Stimulated activated CD4-positive, alpha-beta T cell treated with anti-CD3 and anti-CD28 coated beads, Interleukin-1b, Interleukin-23, amount 100 ng/mL, for 4 hours (primary cell): ENCODE data around the gene CYP4F8.
"Not testable (repeated sequence)": the region's sequence is repeated elsewhere in the genome, so short reads cannot be mapped to it uniquely, and the experiment has no call there.

Source experiments
- DNase-seq, 2 donors: peaks; one replicate each; pipeline ENCODE4 v3.0.0-alpha.2; 2020; ENCODE audit warnings: low read depth in 2 of 2

CYP4F8 gene

DNA sequence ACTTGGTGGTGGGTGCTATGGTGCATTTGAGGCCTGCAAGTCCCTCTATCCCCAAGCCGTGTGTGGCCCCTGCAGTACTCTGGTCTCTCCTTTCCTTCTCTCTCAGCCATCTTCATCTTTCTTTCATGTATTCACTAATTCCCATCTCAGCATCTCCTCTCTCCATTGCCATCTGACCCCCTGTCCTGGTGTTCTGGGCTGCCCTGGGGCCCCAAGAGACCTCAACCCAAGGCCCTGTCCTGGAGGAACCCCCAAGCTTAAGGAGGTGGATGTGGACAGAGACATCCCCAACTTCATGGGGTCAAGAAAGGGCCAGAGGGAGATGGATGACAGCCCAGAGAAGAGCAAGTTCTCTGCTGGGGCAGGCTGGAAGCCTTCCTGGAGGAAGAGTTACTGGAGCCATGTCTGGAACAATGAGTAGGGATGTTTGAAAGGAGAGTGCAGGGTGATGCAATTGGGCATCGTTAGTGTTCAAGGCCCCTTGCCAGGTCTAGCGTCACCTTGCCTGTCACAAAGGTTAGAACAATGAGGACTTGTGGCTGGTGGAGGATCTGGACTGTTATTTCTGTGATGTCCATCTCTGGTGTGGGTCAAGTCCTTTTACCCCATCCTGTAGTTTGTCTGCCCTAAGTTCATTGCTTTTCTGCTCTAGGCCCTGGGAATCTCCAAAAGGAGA lies 29.2 kb downstream of the CYP4F8 start:
- DNase-seq, result no peak

DNA sequence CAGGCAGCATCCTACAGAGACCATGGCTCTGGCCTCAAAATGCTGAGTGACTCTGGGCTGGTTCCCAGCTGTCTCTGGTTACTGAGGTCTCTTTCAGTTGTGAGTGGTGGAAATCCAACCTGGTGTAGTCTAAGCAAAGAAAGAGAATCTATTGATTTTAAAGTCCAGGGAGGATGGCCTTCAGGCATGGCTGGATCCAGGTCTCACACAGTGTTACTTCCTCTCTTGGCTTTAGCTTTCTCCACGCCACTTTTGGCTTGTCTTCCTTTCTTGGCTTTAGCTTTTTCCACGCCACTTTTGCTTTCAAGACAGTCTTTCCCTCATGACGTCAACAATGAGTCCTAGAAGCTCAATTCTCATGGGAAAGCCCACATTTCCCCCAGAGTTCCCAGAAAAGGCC lies 29.8 kb downstream of the CYP4F8 start:
- DNase-seq, result no peak

DNA sequence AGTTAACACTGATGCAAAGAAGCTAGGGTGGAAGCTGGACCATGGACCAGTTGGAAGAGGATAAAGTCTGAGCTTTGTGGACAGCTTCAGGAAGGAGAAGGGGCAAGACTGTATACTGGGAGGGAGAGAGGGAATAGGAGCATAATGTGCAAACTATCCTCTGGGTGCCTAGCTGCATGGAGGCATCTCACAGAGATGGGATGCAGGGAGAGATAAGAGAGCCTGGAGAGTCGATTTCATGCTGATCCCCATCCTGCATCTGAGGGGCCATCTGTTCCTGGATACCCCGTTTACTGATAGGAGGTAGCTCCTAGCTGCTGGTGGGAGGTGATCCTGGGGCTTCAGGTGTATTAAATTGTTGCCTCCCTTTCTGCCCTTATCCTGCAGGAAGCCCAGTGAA lies 34.5 kb downstream of the CYP4F8 start:
- no peak for DNase-seq

DNA sequence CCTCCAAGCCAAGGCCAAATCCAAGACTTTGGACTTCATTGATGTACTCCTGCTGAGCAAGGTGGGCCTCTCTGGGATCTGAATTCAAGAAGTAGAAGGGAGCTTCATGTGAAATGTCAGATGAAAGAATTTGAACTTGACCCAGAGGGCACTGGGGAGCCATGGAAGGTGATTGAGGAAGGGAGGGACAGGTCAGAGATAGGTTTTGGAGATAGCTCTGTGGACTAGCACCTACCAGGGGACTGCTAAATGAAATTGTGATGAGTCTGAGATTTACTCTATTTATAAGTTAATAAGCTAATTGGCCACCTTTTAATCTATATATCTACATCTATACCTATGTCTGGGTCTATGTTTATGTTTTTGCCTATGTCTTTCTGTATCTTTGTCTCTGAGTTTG lies 35.1 kb downstream of the CYP4F8 start:
- not testable (repeated sequence) for DNase-seq

DNA sequence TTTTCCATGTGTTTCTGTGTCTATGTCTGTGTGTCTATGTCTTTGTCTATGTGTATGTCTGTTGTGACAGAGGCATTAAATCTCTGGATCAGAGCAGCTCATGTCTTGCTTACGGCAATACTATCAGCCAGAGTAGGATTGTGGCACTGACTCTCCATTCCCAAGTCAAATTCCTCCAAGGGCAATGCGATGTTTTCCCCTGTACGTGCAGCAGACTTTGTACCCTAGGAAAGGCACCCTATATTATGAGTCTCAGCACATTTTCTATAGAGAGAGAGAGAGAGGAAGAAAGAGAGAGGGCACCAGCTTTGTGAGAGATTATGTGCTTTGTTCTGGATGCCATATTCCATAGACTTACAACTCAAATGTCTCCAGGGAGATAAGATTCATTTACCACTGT lies 36.8 kb downstream of the CYP4F8 start:
- no peak for DNase-seq

DNA sequence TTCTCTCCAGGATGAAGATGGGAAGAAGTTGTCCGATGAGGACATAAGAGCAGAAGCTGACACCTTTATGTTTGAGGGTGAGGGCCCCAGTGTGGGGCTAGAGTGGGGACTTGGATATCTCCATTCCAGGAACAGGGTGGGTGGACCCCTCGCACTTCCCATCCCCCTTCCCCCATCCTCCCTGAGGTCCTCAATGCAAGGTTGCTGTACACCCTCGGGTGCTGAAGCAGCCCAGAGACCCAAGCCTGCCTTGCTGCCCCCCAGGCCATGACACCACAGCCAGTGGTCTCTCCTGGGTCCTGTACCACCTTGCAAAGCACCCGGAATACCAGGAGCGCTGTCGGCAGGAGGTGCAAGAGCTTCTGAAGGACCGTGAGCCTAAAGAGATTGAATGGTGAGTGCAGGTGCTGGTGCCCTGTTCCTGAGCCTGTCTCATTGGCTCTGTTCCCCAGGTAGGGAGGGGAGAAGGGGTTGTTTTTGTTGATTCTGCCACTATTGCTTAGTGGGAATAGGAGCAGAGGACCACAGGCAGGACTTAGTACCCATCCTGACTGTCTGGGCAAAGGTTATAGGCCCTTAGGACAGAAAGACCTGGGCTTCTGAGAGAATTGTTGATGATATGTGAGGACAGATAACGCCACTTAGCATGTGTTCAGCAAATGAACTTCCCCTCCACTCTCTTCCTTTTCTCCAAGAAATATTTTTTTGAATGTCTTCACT lies 37.7 kb downstream of the CYP4F8 start:
- no peak for DNase-seq

DNA sequence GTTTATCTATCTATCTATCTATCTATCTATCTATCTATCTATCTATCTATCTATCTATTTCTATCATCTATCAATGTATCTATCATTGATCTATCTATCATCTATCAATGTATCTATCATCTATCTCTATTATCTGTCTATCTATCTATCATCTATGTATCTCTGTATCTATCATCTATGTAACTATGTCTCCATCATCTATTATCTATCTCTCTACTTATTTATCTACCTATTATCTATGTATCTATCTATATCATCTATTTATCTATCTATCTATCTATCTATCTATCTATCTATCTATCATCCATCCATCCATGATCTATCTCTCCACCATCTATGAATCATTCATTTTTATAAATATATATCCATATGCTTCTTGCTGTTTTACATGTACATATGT lies 41.4 kb downstream of the CYP4F8 start:
- DNase-seq, result no peak

DNA sequence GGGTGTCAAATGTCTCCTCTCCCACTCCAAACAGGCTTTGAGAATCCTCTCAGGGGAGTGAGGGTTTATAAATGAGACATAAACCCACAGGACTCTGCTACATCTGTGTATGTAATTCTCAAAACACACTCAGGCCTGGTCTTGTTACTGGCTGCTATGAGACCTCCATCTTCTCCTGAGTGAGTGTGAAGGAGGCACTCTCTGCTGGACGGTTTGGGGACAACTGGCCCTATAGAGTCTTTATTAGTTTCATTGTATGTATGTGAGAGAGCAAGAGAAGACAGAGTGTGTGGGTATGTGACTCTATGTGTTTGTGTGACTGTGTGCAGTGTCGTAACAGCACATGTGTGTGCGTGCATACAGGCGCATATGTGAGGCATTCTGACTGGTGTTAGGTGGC lies 48.2 kb downstream of the CYP4F8 start:
- DNase-seq, result no peak

DNA sequence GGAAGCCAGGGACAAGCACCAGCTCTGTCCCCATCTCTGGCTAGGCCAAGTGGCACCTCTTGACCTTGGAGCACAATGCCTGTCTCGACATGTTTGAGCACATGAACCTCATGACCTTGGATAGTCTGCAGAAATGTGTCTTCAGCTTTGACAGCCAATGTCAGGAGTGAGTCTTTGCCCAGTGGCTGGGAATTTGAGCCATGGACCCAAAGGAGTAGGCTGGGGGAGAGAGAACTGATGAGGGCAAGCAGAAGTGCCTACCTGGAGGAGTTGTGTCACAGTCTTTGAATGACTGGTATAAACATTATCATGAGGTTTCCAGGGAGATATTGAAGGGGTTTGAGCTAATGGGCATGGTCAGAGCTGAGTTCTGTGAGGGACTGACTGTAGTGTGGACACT lies 51.2 kb downstream of the CYP4F8 start:
- DNase-seq, result no peak

DNA sequence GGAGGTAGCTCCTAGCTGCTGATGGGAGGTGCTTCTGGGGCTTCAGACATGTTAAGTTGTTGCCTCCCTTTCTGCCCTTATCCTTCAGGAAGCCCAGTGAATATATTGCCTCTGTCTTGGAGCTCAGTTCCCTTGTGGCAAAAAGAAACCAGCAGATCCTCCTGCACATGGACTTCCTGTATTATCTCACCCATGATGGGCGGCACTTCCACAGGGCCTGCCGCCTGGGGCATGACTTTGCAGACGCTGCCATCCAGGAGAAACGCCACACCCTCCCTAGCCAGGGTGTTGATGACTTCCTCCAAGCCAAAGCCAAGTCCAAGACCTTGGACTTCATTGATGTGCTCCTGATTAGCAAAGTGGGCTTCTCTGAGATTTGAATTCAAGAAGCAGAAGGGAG lies 51.9 kb downstream of the CYP4F8 start:
- DNase-seq, result no peak

DNA sequence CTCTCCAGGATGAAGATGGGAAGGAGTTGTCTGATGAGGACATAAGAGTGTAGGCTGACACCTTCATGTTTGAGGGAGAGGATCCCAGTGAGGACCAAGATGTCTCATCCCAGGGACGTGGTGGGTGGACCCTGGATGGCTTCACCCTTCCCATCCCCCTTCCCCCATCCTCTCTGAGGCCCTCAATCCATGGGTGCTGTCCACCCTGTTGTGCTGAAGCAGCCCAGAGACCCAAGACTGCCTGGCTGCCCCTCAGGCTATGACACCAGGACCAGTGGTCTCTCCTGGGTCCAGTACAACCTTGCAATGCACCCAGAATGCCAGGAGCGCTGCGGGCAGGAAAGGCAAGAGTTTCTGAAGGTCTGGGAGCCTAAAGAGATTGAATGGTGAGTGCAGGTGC lies 54.4 kb downstream of the CYP4F8 start:
- DNase-seq, result no peak

DNA sequence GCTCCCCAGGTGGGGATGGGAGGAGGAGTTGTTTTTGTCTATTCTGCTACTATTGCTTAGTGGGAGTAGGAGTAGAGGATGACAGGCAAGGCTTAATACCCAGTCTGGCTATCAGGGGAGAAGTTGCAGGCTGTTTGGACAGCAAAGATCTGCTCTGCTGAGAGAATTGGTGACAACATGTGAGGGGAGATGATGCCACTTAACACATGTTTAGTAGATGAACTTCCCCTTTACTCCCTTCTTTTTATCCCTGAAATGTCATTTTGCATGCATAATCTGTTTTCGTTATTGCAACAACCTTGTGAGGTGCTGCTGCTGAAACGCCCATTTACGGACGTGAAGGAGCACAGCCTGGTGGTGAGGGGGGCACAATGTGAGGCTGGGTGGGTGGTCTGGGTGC lies 54.9 kb downstream of the CYP4F8 start:
- DNase-seq, result no peak

DNA sequence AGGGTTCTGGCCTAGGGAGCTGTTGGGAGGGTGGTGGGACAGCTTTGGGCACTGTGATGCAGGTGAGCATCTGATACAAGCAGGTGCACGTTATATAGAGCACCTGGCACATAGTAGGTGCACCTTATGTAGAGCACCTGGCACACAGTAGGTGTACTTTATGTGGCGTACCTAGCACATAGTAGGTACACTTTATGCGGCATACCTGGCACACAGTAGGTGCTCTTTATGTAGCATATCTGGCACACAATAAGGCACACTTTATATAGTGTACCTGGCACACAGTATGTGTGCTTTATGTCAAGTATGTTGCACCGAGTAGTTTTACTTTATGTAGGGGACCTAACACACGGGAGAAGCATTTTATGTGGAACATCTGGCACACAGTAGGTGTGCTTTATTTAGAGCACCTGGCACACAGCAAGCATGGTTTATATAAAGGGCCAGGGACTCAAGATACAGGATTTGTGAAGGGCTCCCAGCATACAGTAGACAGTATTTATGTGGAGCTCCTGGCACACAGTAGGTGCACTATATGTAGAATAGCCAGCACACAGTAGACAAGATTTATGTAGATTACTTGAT lies 56.3 kb downstream of the CYP4F8 start:
- no peak for DNase-seq

DNA sequence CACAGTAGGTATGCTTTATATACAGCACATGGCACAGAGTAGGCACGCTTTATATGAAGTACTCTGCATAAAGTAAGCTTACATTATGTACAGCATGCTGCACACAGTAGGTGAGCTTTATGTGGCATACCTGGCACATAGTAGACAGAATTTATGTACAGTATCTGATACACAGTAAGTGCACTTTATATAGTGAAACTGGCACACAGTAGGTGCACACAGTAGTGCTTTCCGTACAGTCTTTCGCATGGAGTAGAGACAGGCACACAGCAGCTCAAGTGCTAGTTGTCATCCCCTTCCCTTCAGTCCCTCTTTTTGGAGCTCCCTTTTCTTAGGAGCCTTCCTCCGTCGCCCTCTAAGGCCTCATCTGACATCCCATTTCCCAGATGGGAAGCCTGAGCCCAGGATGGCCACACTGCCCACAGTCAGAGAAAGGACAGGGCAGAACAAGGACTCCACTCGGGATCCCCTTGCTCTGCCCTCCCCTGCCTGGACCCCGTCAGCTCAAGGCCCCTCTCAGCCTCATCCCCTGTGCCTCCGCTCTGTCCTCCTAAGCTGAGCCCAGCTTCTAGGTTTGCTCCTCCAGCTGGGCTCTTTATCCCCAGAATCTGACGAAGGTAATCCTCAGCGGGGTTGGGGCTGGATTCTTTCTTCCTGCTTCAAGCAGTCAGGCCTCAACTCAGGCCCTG lies 57.0 kb downstream of the CYP4F8 start:
- DNase-seq, result no peak

DNA sequence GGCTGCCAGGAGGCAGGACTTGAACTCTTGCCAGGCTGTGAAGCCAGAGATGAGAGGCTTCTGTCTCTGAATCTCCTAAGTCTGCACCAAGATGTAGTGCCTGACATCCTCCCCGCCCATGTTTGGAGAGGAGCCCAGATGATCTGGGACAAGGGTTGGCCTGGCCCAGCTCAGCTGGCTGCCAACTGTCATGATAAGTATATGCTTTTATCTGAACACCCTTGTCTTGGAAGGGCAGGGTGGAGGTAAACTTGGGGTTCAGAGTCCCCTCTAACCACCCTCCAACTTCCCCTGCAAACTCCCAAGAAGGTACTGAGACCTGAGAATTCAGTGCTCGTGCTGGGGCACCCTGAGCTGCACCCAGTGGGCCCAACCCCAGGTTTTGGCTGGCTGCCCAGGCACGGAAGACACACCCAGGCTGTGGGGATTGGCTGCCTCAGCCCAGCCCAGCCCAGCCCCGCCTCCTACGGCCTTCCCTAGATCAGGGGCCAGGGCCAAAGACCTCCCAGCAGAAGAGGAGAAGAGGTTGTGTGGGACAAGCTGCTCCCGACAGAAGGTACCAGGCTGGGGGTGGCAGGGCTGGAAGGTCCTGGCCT lies 57.7 kb downstream of the CYP4F8 start, which contains the start of gene CYP4F12:
Gene CYP4F12 (plus strand): TSS at position 508 of the 596 bp plus-strand sequence. CDS start 443 bp downstream, outside the sequence.
- peak in 1 of 2 donors; percentile 7 for DNase-seq

DNA sequence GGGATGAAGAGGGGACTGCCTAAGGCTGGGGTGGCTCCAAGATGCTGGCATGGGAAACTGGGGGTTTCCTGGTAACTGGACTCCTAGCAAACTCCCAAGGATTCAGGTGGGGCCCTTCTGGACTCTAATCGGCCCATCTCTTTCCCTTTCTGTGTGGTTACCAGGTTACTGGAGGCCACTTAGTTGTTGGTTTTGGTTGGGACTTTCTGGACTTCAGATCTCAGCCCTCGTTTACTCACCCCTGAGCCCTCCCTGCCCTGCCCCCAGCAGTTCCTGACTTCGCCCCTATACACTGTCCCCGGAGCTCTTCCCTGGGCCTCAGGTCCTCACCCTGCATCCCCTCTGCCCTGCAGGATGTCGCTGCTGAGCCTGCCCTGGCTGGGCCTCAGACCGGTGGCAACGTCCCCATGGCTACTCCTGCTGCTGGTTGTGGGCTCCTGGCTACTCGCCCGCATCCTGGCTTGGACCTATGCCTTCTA lies 58.2 kb downstream of the CYP4F8 start:
- no peak for DNase-seq

DNA sequence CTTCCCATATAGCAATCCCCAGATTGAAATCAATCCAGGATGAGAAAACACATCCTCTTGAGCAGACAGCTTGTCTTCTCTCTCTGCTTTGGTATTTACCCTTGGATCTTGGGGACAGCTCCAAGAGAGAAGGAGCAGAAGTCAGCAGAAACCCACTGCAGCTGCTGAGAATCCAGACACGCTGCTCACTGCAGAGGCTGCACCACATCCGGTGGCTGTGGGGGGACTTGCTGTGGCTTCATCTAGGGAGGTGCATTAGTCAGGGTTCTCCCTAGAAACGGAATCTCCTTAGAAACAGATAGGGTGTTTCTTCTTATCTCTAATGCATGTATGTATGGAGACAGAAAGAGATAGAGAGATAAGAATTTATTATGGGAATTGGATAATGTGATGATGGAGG lies 60.5 kb downstream of the CYP4F8 start:
- no peak for DNase-seq

DNA sequence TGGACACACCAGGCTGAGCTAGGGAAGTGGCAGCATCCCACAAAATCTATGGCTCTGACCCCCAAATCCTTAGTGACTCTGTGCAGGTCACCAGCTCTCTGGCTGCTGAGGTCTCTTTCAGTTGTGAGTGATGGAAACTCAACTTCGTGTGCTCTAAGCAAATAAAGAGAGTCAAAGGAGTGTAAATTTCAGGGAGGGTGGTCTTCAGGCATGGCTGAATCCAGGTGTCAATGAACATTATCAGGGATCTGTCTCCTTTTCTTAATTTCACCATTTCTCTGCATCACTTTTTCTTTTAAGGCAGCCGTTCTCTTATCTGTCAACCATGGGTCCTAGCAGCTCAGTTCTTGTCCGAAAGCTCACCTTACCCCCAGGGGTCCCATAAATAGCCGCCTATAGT lies 64.1 kb downstream of the CYP4F8 start:
- no peak for DNase-seq

DNA sequence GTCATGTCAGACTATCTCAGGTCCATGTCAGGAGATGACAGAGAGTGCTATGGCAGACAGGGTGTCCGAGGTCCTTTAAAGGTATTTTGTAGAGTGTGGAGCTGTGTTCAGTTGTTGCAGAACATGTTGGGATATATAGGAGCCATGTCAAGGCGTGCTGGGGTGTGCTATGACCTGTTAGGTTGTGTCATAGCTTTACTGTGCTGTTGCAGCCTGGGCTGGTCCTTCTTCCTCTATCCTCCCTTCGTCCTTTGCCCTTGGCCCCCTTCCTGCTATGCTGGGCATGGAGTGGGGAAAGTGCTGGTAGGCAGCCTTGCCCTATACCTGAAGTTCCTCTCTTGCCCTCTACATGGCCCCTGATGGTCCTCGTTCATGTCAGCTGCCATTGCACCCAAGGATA lies 64.8 kb downstream of the CYP4F8 start:
- DNase-seq, result not testable (repeated sequence)
